IPS-20b (cell line): ENCODE measurements around the gene HSPA6.
"Not testable (repeated sequence)": the region's sequence is repeated elsewhere in the genome, so short reads cannot be mapped to it uniquely, and the experiment has no call there.

Experiments used
- H3K27ac ChIP-seq: one replicate; pipeline ENCODE4 v1.5.1; 2013; ENCODE audit warnings: low read length
- H3K27me3 ChIP-seq: 2 replicates; pipeline ENCODE4 v1.6.1; 2013; ENCODE audit warnings: mild to moderate bottlenecking, low read length, inconsistent platforms; ENCODE audit not compliant: insufficient read depth
- H3K36me3 ChIP-seq: 2 replicates; pipeline ENCODE4 v1.6.1; 2013; ENCODE audit warnings: low read depth, mild to moderate bottlenecking, inconsistent platforms, low read length, moderate library complexity; ENCODE audit not compliant: insufficient read depth
- H3K4me1 ChIP-seq: 2 replicates; pipeline ENCODE4 v1.6.1; 2013; ENCODE audit warnings: mild to moderate bottlenecking, control low read depth, inconsistent platforms, low read length, moderate library complexity; ENCODE audit not compliant: insufficient read depth
- H3K4me3 ChIP-seq: 2 replicates; pipeline ENCODE4 v1.5.1; 2013; ENCODE audit warnings: mild to moderate bottlenecking, low read length, inconsistent platforms
- H3K9ac ChIP-seq: 2 replicates; pipeline ENCODE4 v1.6.1; 2013; ENCODE audit warnings: low read depth, mild to moderate bottlenecking, inconsistent platforms, low read length, moderate library complexity
- H3K9me3 ChIP-seq: 2 replicates; pipeline ENCODE4 v1.6.1; 2013; ENCODE audit warnings: mild to moderate bottlenecking, low read depth, low read length, inconsistent platforms; ENCODE audit not compliant: insufficient read depth

HSPA6 gene

GRCh38 chr1:161506336-161507223 lies 17.8 kb upstream of the HSPA6 start:
- H3K4me1 ChIP-seq, result no peaks in the 10 kb centered on the region
- no peak overlapping the region for H3K4me3 ChIP-seq
- H3K27me3 ChIP-seq, result peaks cover 4% of the 10 kb centered on the region; the same call in 1 of the 2 replicates
- no peaks in the 10 kb centered on the region for H3K9me3 ChIP-seq
- H3K36me3 ChIP-seq, result no peaks in the 10 kb centered on the region
- no peak overlapping the region for H3K27ac ChIP-seq
- H3K9ac ChIP-seq, result peak overlapping the region; percentile 32; the same call in 1 of the 2 replicates

- H3K27ac ChIP-seq, result no peak overlapping the region
- peaks cover 4% of the 10 kb centered on the region; the same call in 1 of the 2 replicates for H3K27me3 ChIP-seq
- no peak overlapping the region for H3K9ac ChIP-seq
- H3K36me3 ChIP-seq, result no peaks in the 10 kb centered on the region
- H3K4me3 ChIP-seq, result no peak overlapping the region
- H3K4me1 ChIP-seq, result no peaks in the 10 kb centered on the region
- no peaks in the 10 kb centered on the region for H3K9me3 ChIP-seq
These were observed 13.9 kb upstream of the HSPA6 start for GRCh38 chr1:161510477-161510876.

- no peak overlapping the region for H3K9ac ChIP-seq
- no peaks in the 10 kb centered on the region for H3K27me3 ChIP-seq
- no peak overlapping the region for H3K27ac ChIP-seq
- no peaks in the 10 kb centered on the region for H3K4me1 ChIP-seq
- H3K36me3 ChIP-seq, result no peaks in the 10 kb centered on the region
- no peak overlapping the region for H3K4me3 ChIP-seq
- no peaks in the 10 kb centered on the region for H3K9me3 ChIP-seq
These were observed 13.2 kb upstream of the HSPA6 start for GRCh38 chr1:161511018-161511755.

GRCh38 chr1:161511756-161512060 lies 12.6 kb upstream of the HSPA6 start:
- Histone ChIP-seq H3K9ac (no peak overlapping the region), H3K4me1 (no peaks in the 10 kb centered on the region), H3K36me3 (no peaks in the 10 kb centered on the region), H3K27me3 (no peaks in the 10 kb centered on the region), H3K9me3 (no peaks in the 10 kb centered on the region), H3K4me3 (no peak overlapping the region), H3K27ac (no peak overlapping the region)

DNA sequence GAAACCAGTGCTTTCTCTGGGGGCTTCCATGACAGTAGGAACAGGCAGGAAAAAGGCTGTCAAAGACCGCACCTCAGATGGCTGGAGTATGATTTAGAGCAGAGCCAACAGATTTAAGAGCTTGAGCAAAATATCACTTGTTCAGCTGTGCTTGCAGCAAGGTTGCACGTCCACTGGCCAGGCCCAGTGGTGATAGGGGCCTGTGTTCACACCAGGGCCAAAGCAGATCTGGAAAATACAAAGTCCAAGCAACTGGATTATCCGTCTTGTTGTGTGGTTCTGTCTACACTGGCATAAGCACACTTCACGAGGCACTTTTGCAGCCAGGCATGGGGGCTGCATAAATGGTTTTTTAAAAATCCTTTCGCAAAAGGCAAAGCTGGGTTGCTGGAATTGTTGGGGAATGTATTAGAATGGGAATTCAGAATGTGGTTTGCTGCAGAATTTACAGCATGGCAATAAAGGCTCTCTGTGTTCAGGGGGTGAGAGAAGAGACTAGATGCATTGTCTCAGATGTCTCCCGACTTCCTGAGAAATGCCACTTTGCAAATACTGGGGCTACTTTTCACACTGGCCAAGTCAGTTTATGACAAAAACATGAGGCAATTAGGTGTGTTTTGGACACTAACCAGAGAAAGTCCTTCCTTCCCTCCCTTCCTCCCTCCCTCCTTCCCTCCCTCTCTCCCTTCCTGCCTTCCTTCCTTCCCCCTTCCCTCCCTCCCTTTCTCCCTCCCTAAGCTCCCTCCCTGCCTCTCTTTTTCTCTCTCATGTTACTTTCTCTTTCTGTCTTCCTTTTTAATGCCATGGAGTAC lies 11.5 kb upstream of the HSPA6 start:
- not testable (repeated sequence) for H3K36me3 ChIP-seq, H3K4me3 ChIP-seq

GRCh38 chr1:161513448-161513780 lies 10.9 kb upstream of the HSPA6 start:
- not testable (repeated sequence) for H3K27me3 ChIP-seq, H3K9ac ChIP-seq, H3K4me3 ChIP-seq, H3K27ac ChIP-seq, H3K4me1 ChIP-seq, H3K36me3 ChIP-seq, H3K9me3 ChIP-seq

More for the DNA sequence above, 11.5 kb upstream of the HSPA6 start:
- H3K27ac ChIP-seq, H3K27me3 ChIP-seq, H3K9ac ChIP-seq, H3K9me3 ChIP-seq, H3K4me1 ChIP-seq: not testable (repeated sequence)

DNA sequence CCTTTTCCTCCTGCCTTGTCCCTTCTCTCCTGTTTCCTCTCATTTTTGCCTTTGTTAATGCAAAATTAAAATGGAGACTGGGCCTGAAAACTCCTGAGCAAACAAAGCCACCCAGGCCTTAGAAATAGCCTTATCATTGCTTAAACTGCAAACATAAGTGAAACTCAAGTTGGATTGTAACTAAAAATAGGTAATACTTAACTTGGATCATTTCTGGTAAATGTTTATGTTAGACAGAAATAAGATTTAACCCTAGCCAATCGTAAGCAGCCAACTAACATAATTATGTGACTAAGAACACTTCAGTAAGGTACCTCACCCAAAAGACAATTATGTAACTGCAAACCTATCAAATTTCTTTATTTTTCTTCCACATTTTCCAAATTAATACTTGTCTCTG lies 10.4 kb upstream of the HSPA6 start:
- not testable (repeated sequence) for H3K4me1 ChIP-seq, H3K4me3 ChIP-seq, H3K9me3 ChIP-seq, H3K27me3 ChIP-seq, H3K36me3 ChIP-seq, H3K27ac ChIP-seq, H3K9ac ChIP-seq

- not testable (repeated sequence) for H3K4me1 ChIP-seq, H3K9me3 ChIP-seq, H3K9ac ChIP-seq, H3K36me3 ChIP-seq, H3K27ac ChIP-seq
- Histone ChIP-seq H3K27me3 (peaks cover 35% of the 10 kb centered on the region), H3K4me3 (peak overlapping the region; percentile 85)
These were observed 1.1 kb upstream of the HSPA6 start for GRCh38 chr1:161523041-161523816.

DNA sequence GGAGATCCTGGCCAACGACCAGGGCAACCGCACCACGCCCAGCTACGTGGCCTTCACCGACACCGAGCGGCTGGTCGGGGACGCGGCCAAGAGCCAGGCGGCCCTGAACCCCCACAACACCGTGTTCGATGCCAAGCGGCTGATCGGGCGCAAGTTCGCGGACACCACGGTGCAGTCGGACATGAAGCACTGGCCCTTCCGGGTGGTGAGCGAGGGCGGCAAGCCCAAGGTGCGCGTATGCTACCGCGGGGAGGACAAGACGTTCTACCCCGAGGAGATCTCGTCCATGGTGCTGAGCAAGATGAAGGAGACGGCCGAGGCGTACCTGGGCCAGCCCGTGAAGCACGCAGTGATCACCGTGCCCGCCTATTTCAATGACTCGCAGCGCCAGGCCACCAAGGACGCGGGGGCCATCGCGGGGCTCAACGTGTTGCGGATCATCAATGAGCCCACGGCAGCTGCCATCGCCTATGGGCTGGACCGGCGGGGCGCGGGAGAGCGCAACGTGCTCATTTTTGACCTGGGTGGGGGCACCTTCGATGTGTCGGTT lies 477 bp downstream of the HSPA6 start:
- H3K4me3 ChIP-seq, result peak overlapping the region; percentile 64; the same call in 1 of the 2 replicates

DNA sequence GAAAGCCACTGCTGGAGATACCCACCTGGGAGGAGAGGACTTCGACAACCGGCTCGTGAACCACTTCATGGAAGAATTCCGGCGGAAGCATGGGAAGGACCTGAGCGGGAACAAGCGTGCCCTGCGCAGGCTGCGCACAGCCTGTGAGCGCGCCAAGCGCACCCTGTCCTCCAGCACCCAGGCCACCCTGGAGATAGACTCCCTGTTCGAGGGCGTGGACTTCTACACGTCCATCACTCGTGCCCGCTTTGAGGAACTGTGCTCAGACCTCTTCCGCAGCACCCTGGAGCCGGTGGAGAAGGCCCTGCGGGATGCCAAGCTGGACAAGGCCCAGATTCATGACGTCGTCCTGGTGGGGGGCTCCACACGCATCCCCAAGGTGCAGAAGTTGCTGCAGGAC lies 981 bp downstream of the HSPA6 start:
- H3K36me3 ChIP-seq, H3K4me1 ChIP-seq, H3K27ac ChIP-seq, H3K9me3 ChIP-seq, H3K9ac ChIP-seq: not testable (repeated sequence)
- Histone ChIP-seq H3K27me3 (peaks cover 48% of the 10 kb centered on the region), H3K4me3 (peak overlapping the region; percentile 64; the same call in 1 of the 2 replicates)

More for the DNA sequence above, 477 bp downstream of the HSPA6 start:
- not testable (repeated sequence) for H3K36me3 ChIP-seq, H3K4me1 ChIP-seq, H3K27ac ChIP-seq, H3K9ac ChIP-seq, H3K9me3 ChIP-seq
- H3K27me3 ChIP-seq, result peaks cover 48% of the 10 kb centered on the region

- H3K4me3 ChIP-seq, H3K27ac ChIP-seq, H3K9me3 ChIP-seq, H3K4me1 ChIP-seq, H3K36me3 ChIP-seq, H3K9ac ChIP-seq: not testable (repeated sequence)
- peaks cover 48% of the 10 kb centered on the region for H3K27me3 ChIP-seq
These were observed 1.6 kb downstream of the HSPA6 start for GRCh38 chr1:161525918-161526317.
